Mesenchymal stem cell (in vitro differentiated cells and primary cell): ENCODE results near the gene PROK2. TPM values are rescaled to one million over a fixed set of nuclear protein-coding genes. Genes with fewer than 3 reads are reported as not detected.
A peak's percentile ranks its signal among the peaks of the same experiment; 100 is the strongest.

Experiments
- DNase-seq: peaks from one replicate; pipeline ENCODE4 v3.0.0-alpha.2; 2013
- H2AFZ ChIP-seq: one replicate; pipeline ENCODE4 v1.6.1; 2013; ENCODE audit warnings: low read depth, mild to moderate bottlenecking, control low read depth, inconsistent platforms, low read length, moderate library complexity
- H2AK5ac ChIP-seq: 2 replicates; pipeline ENCODE4 v1.6.1; 2013; ENCODE audit warnings: low read length, moderate library complexity, mild to moderate bottlenecking, inconsistent platforms; ENCODE audit not compliant: severe bottlenecking
- H2BK120ac ChIP-seq: one replicate; pipeline ENCODE4 v1.6.1; 2013; ENCODE audit warnings: low read depth, mild to moderate bottlenecking, inconsistent platforms, low read length, moderate library complexity
- H2BK12ac ChIP-seq, 2 experiments: one replicate each; pipeline ENCODE4 v1.6.1; 2013; ENCODE audit warnings: inconsistent platforms in 2 of 2, low read length in 2 of 2, mild to moderate bottlenecking in 2 of 2, moderate library complexity in 2 of 2, control low read depth in 1 of 2
- H2BK15ac ChIP-seq: one replicate; pipeline ENCODE4 v1.6.1; 2013; ENCODE audit warnings: mild to moderate bottlenecking, low read depth, inconsistent platforms; ENCODE audit not compliant: poor library complexity, severe bottlenecking
- H2BK5ac ChIP-seq: 2 replicates; pipeline ENCODE4 v1.6.1; 2013; ENCODE audit warnings: low read depth, mild to moderate bottlenecking, low read length, control low read depth, inconsistent platforms; ENCODE audit not compliant: poor library complexity, severe bottlenecking
- H3K14ac ChIP-seq, 2 experiments: one replicate each; pipeline ENCODE4 v1.6.1; 2013; ENCODE audit warnings: inconsistent platforms in 2 of 2, low read length in 2 of 2, control low read depth in 1 of 2, mild to moderate bottlenecking in 1 of 2, moderate library complexity in 1 of 2
- H3K18ac ChIP-seq, 2 experiments: one replicate each; pipeline ENCODE4 v1.6.1; 2013; ENCODE audit warnings: inconsistent platforms in 2 of 2, low read length in 2 of 2, control low read depth in 1 of 2, low read depth in 1 of 2, mild to moderate bottlenecking in 1 of 2
- H3K23ac ChIP-seq, 2 experiments: one replicate each; pipeline ENCODE4 v1.6.1; 2013; ENCODE audit warnings: inconsistent platforms in 2 of 2, low read length in 2 of 2, mild to moderate bottlenecking in 2 of 2, moderate library complexity in 2 of 2, control low read depth in 1 of 2
- H3K27ac ChIP-seq: 2 replicates; pipeline ENCODE4 v1.5.1; 2013; ENCODE audit warnings: mild to moderate bottlenecking, moderate library complexity, low read length, control low read depth, inconsistent platforms; ENCODE audit not compliant: poor library complexity, severe bottlenecking
- H3K27me3 ChIP-seq, 2 experiments: 2 replicates each; pipeline versions ENCODE4 v1.6.1 to v1.7.0; 2013; ENCODE audit warnings: low read length in 2 of 2, mild to moderate bottlenecking in 2 of 2, moderate library complexity in 2 of 2, control low read depth in 1 of 2, inconsistent platforms in 1 of 2; ENCODE audit not compliant: control insufficient read depth in 1 of 2, insufficient read depth in 1 of 2
- H3K36me3 ChIP-seq, 2 experiments: 2 replicates each; pipeline versions ENCODE4 v1.6.1 to v1.7.0; 2013; ENCODE audit warnings: low read length in 2 of 2, control low read depth in 1 of 2, inconsistent platforms in 1 of 2, low read depth in 1 of 2, mild to moderate bottlenecking in 1 of 2; ENCODE audit not compliant: insufficient read depth in 2 of 2, control insufficient read depth in 1 of 2
- H3K4ac ChIP-seq, 2 experiments: one replicate each; pipeline ENCODE4 v1.6.1; 2013; ENCODE audit warnings: inconsistent platforms in 2 of 2, low read length in 2 of 2, mild to moderate bottlenecking in 2 of 2, moderate library complexity in 2 of 2, control low read depth in 1 of 2, low read depth in 1 of 2
- H3K4me1 ChIP-seq: 2 replicates; pipeline ENCODE4 v1.6.1; 2013; ENCODE audit warnings: low read depth, low read length, control low read depth; ENCODE audit not compliant: control insufficient read depth, insufficient read depth
- H3K4me2 ChIP-seq: 2 replicates; pipeline ENCODE4 v1.6.1; 2013; ENCODE audit warnings: low read length, mild to moderate bottlenecking, inconsistent platforms; ENCODE audit not compliant: poor library complexity, severe bottlenecking
- H3K4me3 ChIP-seq, 2 experiments: 2 replicates each; pipeline versions ENCODE4 v1.5.1 to v1.7.0; 2013; ENCODE audit warnings: low read length in 2 of 2, mild to moderate bottlenecking in 2 of 2, control low read depth in 1 of 2, low read depth in 1 of 2; ENCODE audit not compliant: insufficient read depth in 1 of 2
- H3K79me1 ChIP-seq: replicated peaks from 2 replicates; pipeline ENCODE4 v1.6.1; 2013; ENCODE audit warnings: mild to moderate bottlenecking, control low read depth, low read length, inconsistent platforms; ENCODE audit not compliant: poor library complexity, severe bottlenecking
- H3K9ac ChIP-seq: 2 replicates; pipeline ENCODE4 v1.7.0; 2013; ENCODE audit warnings: mild to moderate bottlenecking, low read length, moderate library complexity
- H3K9me3 ChIP-seq: 2 replicates; pipeline ENCODE4 v1.7.0; 2013; ENCODE audit warnings: mild to moderate bottlenecking, low read length; ENCODE audit not compliant: control insufficient read depth
- H4K8ac ChIP-seq: one replicate; pipeline ENCODE4 v1.6.1; 2013; ENCODE audit warnings: inconsistent platforms, mild to moderate bottlenecking, low read length, moderate library complexity
- H4K91ac ChIP-seq: one replicate; pipeline ENCODE4 v1.6.1; 2013; ENCODE audit warnings: mild to moderate bottlenecking, low read length, inconsistent platforms
- WGBS: methylation state at CpG from one replicate; pipeline ENCODE4 v1.1.7; 2013; ENCODE audit warnings: mixed read lengths; 5-methylcytosine and 5-hydroxymethylcytosine counted together
- polyA plus RNA-seq, 2 experiments: library from polyadenylated mRNA; stranded (reverse); fragments of 200-250 nt; gene quantifications; one replicate each; pipeline ENCODE4 v1.2.3, GENCODE V29; 2013

PROK2 gene
- not detected for polyA plus RNA-seq (2013, experiment 1 of 2)
- not detected for polyA plus RNA-seq (2013, experiment 2 of 2)

GRCh38 chr3:71784914-71785531 lies at the start of gene PROK2:
PROK2 (minus strand) TSS chr3:71785148; CDS start chr3:71785052, 96 bp downstream.
- Histone ChIP-seq H2BK5ac (no peak within 1 kb of the TSS), H3K27ac (no peak within 1 kb of the TSS), H3K27me3 (peaks cover 37 to 75% of the 10 kb centered on the region in 2 experiments), H2BK120ac (no peak within 1 kb of the TSS), H3K4me3 (peak within 1 kb of the TSS; percentile 30 to 54), H4K8ac (no peak within 1 kb of the TSS), H3K79me1 (no peaks in the 10 kb centered on the region), H3K18ac (peak within 1 kb of the TSS in 1 of 2 experiments; percentile 8), H3K4me2 (peak within 1 kb of the TSS; percentile 86), H3K9ac (no peak within 1 kb of the TSS), H3K4me1 (peaks cover 10% of the 10 kb centered on the region), H3K9me3 (no peaks in the 10 kb centered on the region), H3K36me3 (peaks cover 0 to 3% of the 10 kb centered on the region in 2 experiments), H2BK15ac (no peak within 1 kb of the TSS), H2AFZ (peak within 1 kb of the TSS; percentile 51), H3K4ac (no peak within 1 kb of the TSS), H4K91ac (no peak within 1 kb of the TSS), H2BK12ac (no peak within 1 kb of the TSS), H3K14ac (peak within 1 kb of the TSS in 1 of 2 experiments; percentile 55), H2AK5ac (no peak within 1 kb of the TSS), H3K23ac (no peak within 1 kb of the TSS)
- WGBS, result 1% methylated on average over 64 of the region's 89 CpGs
- no peak for DNase-seq

- H3K4ac ChIP-seq, result no peak overlapping the region
- no peak overlapping the region for H3K23ac ChIP-seq
- no peak overlapping the region for H3K9ac ChIP-seq
- no peaks in the 10 kb centered on the region for H3K36me3 ChIP-seq
- no peaks in the 10 kb centered on the region for H3K9me3 ChIP-seq
- 56% methylated on average over 2 of the region's 2 CpGs for WGBS
- peaks cover 0 to 9% of the 10 kb centered on the region in 2 experiments for H3K27me3 ChIP-seq
- H2BK12ac ChIP-seq, result no peak overlapping the region
- no peaks in the 10 kb centered on the region for H3K79me1 ChIP-seq
- H2BK15ac ChIP-seq, result no peak overlapping the region
- H3K18ac ChIP-seq, result no peak overlapping the region
- H2AK5ac ChIP-seq, result no peak overlapping the region
- H3K27ac ChIP-seq, result no peak overlapping the region
- DNase-seq, result no peak
- no peak overlapping the region for H2AFZ ChIP-seq
- no peak overlapping the region for H3K14ac ChIP-seq
- H4K8ac ChIP-seq, result no peak overlapping the region
- H2BK120ac ChIP-seq, result no peak overlapping the region
- no peak overlapping the region for H2BK5ac ChIP-seq
- no peaks in the 10 kb centered on the region for H3K4me1 ChIP-seq
- no peak overlapping the region for H4K91ac ChIP-seq
- H3K4me3 ChIP-seq, result no peak overlapping the region
- H3K4me2 ChIP-seq, result no peak overlapping the region
Observed at GRCh38 chr3:71831599-71831998, 46.7 kb upstream of the PROK2 start.

- H2AFZ ChIP-seq, result no peak overlapping the region
- H3K9ac ChIP-seq, result no peak overlapping the region
- no peak overlapping the region for H4K8ac ChIP-seq
- no peak overlapping the region for H3K27ac ChIP-seq
- H2AK5ac ChIP-seq, result no peak overlapping the region
- H3K4me1 ChIP-seq, result no peaks in the 10 kb centered on the region
- no peak overlapping the region for H2BK15ac ChIP-seq
- no peaks in the 10 kb centered on the region for H3K36me3 ChIP-seq
- H3K9me3 ChIP-seq, result no peaks in the 10 kb centered on the region
- DNase-seq, result no peak
- no peak overlapping the region for H2BK120ac ChIP-seq
- H2BK5ac ChIP-seq, result no peak overlapping the region
- no peaks in the 10 kb centered on the region for H3K79me1 ChIP-seq
- H3K4ac ChIP-seq, result no peak overlapping the region
- no peak overlapping the region for H3K4me2 ChIP-seq
- H3K23ac ChIP-seq, result no peak overlapping the region
- 87% methylated on average over 5 of the region's 5 CpGs for WGBS
- no peak overlapping the region for H4K91ac ChIP-seq
- H3K4me3 ChIP-seq, result no peak overlapping the region
- no peak overlapping the region for H3K14ac ChIP-seq
- H3K18ac ChIP-seq, result no peak overlapping the region
- peaks cover 0 to 12% of the 10 kb centered on the region in 2 experiments for H3K27me3 ChIP-seq
- no peak overlapping the region for H2BK12ac ChIP-seq
Observed at GRCh38 chr3:71825551-71826283, 40.8 kb upstream of the PROK2 start.

- H4K91ac ChIP-seq, result no peak overlapping the region
- H3K27ac ChIP-seq, result no peak overlapping the region
- no peak overlapping the region for H2AK5ac ChIP-seq
- no peaks in the 10 kb centered on the region for H3K9me3 ChIP-seq
- no peak overlapping the region for H3K18ac ChIP-seq
- H3K4me1 ChIP-seq, result no peaks in the 10 kb centered on the region
- H2BK12ac ChIP-seq, result no peak overlapping the region
- no peak overlapping the region for H3K23ac ChIP-seq
- H3K9ac ChIP-seq, result no peak overlapping the region
- H2BK5ac ChIP-seq, result no peak overlapping the region
- no peak overlapping the region for H2AFZ ChIP-seq
- H2BK120ac ChIP-seq, result no peak overlapping the region
- H3K27me3 ChIP-seq, result peaks cover 0 to 4% of the 10 kb centered on the region in 2 experiments
- no peak for DNase-seq
- no peak overlapping the region for H3K4me2 ChIP-seq
- H4K8ac ChIP-seq, result no peak overlapping the region
- WGBS, result 69% methylated on average over 1 of the region's 3 CpGs
- no peaks in the 10 kb centered on the region for H3K36me3 ChIP-seq
- no peak overlapping the region for H2BK15ac ChIP-seq
- H3K14ac ChIP-seq, result no peak overlapping the region
- no peak overlapping the region for H3K4me3 ChIP-seq
- no peak overlapping the region for H3K4ac ChIP-seq
- no peaks in the 10 kb centered on the region for H3K79me1 ChIP-seq
Observed at GRCh38 chr3:71821116-71821515, 36.2 kb upstream of the PROK2 start.
